SK-N-SH (cell line): ENCODE results near the gene STON2.

Source experiments
- CTCF ChIP-seq: fragments of 200-600 bp; sonication (generic); IDR thresholded peaks from 2 replicates; pipeline ENCODE4 v1.6.1; 2017; ENCODE audit warnings: antibody characterized with exemption, mild to moderate bottlenecking, moderate library complexity
- EP300 ChIP-seq, 2 experiments: IDR thresholded peaks; 2 replicates each; pipeline versions ENCODE4 v1.4.0 to v1.6.1; 2012; ENCODE audit warnings: borderline replicate concordance in 1 of 2, low read depth in 1 of 2, low read length in 1 of 2
- EZH2phosphoT487 ChIP-seq: fragments of 200-600 bp; sonication (generic); IDR thresholded peaks from 2 replicates; pipeline ENCODE4 v1.6.1; 2017; ENCODE audit warnings: low read depth, mixed run types, mild to moderate bottlenecking, antibody characterized with exemption, moderate library complexity, borderline replicate concordance
- YY1 ChIP-seq: IDR thresholded peaks from 2 replicates; pipeline ENCODE4 v1.4.0; 2012; ENCODE audit warnings: low read depth, mild to moderate bottlenecking

GRCh38 chr14:81273521-81273920 lies 126.6 kb downstream of the STON2 start:
- TF ChIP-seq YY1 (no peak), EP300 (IDR thresholded peaks at IDR 0.05; ENCODE audit: borderline replicate concordance in 1 of 2, low read depth in 1 of 2, low read length in 1 of 2) (no peak), CTCF (no peak), EZH2phosphoT487 (no peak)
